HG03108 (cell line): Measurements from ENCODE around the gene DPYSL5.

Experiments used
- ATAC-seq: cut with Tn5 transposase; IDR thresholded peaks from one replicate; pipeline ENCODE4 v1.9.1; 2021; ENCODE audit warnings: moderate library complexity; ENCODE audit not compliant: unreplicated experiment

The DPYSL5 gene

DNA sequence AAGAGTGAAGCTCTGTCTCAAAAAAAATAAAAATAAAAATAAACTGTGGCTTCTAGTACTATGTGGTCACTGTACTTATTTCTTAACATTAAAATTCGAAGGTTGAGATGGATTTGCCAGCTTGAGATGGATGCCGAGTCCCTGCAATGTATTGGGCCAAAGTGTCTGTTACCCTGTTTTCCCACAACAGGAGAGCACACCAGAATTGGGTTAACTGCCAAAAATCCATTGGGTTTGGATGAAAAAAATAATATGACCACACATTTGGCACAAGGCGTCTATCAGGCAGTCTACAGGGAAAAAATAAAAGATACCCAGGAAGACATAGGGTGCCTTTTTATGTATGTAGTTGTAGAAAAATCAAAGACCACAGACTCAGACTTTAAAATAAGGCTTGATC lies 103.3 kb downstream of the DPYSL5 start:
- no peak for ATAC-seq

DNA sequence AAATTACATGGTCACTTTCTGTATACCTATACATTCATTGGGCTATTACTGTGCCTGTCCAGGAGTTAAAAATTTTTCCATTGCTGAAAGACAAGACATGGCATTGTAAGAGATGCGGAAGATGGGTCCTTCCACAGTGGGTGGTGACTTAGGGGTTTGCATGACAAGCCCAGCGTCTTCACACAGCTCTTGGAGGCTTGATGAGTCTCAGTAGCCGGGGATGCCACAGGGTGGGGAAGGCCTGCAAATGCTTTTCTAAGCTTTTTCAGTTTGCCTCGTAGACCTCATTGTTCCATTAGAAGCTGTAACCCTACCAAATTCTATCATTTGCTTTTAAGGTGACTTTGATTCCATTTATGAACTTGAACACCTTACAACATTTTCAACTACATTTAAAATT lies 104.4 kb downstream of the DPYSL5 start:
- ATAC-seq = no peak

DNA sequence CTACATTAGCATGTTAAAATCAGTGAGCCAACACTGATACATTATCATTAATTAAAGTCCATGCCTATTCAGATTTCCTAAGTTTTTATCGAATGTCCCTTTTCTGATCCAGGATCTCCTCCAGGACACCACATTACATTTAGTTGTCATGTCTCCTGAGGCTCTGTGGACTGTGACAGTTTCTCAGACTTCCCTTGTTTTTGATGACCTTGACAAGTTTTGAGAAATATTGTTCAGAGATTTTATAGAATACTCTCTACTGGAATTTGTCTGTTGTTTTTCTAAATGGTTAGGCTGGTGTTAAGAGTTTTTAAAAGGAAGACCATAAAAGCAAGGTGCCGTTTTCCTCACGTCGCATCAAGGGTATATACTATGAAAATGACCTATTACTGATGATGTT lies 106.2 kb downstream of the DPYSL5 start:
- no peak for ATAC-seq

DNA sequence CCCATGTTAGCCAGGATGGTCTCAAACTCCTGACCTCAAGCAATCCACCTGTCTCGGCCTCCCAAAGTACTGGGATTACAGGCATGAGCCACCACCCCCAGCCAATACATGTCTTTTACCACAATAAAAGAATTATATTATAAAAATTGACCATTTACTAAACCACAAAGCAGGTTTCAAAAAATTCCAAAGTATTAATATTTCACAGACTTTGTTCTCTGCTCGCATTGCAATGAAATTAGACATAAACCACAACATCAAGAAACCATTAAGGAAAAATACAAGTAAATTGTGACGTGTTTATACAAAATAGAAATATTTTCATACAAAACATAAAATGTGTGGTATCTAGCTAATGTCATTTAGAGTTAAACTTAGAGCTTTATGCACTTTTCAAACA lies 109.1 kb downstream of the DPYSL5 start:
- ATAC-seq = no peak

DNA sequence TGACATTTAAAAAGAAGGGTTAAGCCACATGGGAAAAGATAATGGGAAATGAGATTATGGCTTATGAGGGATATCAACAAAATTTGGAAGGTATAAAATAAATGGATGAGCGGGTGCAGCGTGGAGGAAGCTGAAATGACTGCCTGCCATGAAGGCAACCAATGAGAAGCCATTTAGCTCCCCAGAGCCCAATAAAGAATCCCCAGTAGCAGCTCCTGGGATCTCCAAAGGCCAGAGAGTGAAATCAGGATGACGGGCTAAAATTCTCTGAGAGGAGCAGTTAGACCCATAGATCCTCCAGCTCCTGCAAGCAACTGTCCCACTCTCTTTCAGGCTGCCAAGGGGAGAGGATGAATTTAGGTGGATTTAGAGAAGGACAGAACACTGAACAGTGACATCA lies 109.6 kb downstream of the DPYSL5 start:
- no peak for ATAC-seq

DNA sequence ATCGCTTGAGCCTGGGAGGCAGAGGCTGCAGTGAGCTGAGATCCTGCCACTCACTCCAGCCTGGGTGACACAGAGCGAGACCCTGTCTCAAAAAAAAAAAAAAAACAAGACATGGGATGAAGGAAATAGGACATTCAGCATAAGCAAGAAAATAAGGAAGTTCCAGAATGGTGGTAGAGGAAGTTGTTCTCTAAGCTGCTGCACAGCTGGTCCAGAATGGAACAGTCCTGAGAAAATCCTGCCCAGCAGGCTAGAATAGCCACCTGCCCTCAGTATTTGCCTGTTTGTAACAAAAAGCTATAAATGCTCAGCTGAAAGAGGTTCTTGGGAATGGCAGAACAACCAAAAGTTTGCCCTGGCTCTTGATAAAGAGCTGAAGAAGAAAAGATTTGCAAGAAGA lies 111.4 kb downstream of the DPYSL5 start:
- ATAC-seq = no peak

DNA sequence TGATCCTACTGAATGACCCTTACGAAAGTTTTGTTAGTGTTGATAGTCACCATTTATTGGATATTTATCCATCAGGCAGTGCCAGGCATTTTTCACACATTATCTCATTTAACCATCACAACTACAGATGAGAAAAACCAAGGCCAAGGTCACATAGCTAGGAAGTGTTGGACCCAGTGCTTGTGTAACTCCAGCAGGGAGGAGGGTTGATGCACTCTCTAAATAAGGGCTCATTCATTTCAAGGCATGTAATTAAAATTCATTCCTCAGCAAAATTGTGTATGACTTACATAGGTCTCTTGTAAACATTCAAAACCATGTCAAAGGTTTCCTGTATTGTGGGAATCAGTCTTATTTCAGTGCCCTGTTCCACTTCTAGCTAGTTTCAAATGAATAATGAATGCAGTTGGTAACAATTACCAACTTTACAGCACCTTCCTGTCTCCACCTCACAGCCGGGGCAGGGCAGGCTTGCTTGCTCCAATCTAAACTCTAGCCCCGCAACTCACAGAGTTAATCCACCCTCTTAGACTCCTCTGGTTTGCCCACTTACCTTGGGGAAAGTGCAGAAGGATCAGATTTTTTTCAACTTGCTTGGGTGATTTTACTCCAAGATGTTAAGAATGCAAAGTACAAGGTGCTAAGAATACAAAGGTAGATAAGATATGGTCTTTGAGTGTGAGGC lies 116.7 kb downstream of the DPYSL5 start:
- ATAC-seq = no peak

DNA sequence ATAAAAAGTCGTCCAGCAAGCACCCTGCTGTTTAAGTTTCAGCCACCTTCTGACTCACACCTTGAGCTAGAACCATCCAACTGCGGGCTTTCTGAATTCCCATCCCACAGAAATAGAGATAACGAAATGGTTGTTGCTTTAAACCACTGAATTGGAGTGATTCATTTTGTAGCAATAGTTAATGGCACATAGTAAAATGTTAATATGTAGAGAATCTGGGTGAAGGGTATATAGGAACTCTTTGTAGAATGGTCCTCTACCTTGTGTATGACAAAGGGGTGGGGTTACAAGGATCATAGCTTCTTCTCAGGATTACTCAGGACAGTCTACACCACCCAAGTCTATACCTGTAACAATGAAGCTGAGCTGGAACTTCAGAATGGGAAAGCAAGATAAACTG lies 120.1 kb downstream of the DPYSL5 start:
- no peak for ATAC-seq

DNA sequence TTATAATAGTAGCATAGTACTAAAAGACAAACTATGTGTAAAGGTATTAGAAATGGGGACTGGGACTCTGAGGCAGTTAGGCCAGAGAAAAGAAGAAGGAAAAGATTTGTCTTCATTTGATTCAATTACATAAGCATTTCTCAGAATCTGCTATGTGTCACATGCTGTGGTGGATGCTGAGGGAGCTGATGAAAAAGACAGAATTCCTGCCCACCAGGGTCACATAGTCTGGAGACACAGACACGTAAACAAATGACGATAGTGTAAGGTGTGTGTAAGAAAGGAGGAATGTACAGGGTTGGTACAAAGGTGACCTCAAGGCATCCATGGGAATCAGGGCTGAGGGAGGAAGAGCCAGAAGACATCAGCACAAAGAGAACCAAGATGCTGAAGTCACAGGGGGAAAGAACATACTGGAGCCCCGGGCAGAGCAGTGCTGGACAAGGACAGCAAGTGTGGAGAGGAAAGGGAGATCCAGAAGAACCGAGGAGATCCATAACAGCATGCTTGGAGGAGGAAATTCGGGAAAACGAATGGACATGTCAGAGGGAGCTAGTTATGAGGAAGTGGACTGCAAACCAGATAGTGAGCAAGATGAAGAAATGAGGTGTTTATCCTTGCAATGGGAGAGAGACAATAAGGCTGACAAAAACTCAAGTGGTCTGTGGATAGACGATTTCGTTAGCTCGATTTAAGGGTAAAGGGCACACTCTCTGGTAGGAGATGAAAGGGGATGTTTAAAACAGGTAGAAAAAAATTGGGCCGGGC lies 121.3 kb downstream of the DPYSL5 start:
- no peak for ATAC-seq

DNA sequence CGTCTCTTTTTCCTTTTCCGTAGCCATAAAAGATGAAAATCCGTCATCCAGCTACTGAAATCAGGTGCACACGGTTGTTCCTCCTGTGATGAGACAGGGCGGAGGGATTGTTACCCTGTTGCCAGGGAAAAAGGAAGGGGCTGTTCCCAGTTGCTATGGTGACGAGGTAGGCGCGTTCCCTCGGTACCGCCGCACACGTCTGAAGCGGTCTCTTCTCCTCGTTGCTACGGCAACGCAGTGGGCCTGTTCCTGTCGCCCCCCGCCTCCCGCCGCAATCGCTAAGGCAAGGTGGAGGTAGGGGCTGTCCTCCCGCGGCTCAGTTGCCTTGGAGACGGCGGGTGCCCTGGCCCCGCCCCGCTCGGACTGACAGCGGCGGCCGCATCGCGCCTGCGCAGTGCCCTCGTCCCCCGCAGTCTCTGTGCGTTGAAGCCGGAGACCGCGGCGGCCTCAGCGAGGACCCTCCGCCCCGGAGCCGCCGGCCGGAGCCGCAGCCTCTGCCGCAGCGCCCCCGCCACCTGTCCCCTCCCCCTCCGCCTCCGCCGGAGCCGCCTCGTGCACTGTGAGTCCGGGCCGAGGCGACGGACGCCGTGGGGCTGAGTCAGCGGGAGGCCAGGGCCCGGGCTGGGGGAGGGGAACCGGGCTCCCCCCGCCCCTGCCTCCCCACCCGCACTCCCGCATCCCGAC lies 122.5 kb downstream of the DPYSL5 start, which contains the start of gene MAPRE3:
MAPRE3 (plus strand) TSS at position 394 of the 684 bp plus-strand sequence. CDS start 51,582 bp downstream, outside the sequence.
- peak; percentile 75 for ATAC-seq

DNA sequence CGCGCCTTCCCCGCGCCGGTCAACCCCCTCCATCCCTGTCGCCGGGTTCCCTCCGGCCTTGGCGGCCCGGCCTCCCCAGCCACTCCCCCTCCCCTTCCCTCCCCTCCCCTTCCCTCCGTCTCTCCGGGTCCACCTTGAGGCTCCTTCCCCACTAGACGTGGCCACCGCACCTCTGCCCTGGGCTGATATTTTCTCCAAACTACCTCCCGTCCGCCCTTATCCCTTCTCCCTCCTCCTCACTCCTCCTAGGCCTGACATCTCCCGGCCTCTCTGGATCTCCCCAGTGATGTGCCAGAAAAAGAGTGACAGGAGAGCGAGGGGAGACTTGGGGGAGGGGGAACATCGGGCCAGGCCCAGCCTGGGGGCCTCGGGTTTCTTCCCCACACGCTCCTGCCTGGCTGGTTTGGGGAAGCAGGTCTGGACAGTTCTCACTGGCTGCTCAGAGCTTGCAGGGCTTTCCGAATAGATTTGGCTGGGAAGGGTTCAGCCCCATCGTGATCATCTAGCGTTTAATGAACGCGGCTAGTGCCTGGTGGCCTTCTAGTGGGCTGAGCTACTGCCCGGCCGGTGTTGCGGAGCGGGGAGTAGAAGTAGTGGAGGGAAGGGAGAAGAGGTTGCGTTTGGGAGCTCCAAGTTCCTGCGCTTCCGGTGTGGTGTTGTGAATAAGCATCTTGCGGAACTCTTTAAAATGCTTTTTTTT lies 123.1 kb downstream of the DPYSL5 start:
- no peak for ATAC-seq

DNA sequence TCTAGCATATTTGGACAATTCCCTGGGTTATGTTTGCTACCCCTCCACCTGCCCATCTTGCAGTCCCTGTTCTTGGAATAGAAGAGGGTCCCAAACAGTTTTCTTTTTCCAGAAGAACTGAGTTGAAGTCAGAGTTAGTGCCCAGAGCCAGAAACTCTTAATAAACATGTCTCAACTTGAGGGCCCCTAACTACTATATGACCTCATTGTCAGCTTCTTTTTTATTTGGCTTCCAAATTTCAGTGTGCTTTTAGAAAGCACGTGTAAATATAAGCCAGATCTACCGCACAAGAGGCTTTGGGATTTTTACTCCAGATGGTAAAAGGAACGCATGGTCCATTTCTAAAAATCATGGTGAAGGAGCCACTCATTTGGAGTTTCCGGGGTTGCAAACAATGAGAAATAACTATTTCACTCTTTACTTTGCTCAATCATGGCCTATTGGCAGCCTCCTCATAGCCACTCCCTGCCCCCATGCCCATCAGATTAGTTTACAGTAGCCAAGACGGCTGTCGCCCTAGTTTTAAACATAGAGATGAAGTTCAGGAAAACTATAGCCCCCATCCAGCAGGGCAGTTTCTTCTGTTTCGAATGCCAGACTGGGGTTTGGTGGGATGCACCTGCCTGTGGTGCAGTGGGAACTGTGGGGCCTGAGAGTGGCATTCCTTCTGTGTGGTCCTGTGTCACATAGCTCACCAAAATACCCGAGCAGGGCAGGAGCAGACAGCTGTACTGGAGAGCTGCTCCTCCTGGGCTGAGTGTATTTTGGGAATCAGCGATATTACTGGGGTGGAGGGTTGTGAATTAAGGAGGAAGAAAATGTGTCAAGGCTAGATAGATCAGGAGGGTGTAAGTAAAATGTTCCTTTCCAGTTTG lies 124.2 kb downstream of the DPYSL5 start:
- ATAC-seq = no peak

DNA sequence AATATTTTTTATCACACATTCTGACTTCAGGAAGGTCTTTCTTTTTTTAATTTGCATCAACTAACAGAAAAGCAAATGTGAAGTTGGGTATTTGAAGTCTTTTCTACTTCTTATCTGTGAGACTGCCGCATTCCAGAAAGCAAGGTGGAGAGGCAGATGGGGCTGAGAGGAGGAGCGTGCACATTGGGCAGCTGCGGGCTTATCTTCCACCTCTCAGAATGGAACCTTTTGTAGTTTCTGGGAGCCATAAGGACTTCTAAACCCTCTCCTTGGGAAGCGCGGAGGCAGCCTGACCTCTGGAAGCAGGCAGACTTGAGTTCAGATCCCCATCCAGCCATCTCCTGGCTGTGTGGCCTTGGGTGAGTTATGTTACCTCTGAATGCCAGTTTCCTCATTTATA lies 126.4 kb downstream of the DPYSL5 start:
- no peak for ATAC-seq

DNA sequence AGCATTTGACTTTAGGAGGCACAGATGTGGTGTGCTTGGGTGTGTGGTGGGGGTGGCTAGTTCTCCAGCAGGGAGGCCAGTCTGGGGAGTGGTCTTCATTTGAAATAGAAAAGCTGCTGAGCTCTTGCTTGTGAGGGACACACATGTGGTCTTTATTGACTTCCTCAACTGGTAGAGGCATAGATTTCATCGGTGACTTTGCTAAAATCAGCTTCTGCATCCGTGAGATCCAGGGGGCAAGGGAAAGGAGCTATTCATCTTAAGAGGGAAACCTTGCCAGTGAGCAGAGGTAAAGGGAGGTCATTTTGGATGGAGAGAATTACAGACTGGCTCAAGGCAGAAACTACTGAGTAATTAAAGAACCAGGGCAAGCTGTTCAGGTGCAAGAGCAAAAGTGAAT lies 127.2 kb downstream of the DPYSL5 start:
- ATAC-seq = no peak

DNA sequence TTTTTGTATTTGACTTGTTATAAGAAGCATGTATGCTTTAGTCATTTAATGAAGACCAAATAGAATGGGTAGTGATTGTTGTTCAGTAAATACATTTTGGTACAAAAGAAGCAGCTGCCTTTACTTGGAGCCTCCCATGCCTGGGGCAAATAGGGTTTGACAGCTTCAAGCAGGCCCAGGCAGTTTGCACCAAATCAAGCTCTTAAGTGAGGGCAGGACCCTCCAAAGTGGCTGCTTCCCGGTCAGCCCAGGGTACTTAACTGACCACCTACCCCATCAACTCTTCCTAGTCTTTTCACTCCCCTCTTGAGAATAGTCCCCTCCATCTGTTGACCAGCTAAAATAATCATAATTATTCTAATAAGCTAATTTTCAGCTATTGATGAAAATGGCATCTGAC lies 127.7 kb downstream of the DPYSL5 start:
- no peak for ATAC-seq

DNA sequence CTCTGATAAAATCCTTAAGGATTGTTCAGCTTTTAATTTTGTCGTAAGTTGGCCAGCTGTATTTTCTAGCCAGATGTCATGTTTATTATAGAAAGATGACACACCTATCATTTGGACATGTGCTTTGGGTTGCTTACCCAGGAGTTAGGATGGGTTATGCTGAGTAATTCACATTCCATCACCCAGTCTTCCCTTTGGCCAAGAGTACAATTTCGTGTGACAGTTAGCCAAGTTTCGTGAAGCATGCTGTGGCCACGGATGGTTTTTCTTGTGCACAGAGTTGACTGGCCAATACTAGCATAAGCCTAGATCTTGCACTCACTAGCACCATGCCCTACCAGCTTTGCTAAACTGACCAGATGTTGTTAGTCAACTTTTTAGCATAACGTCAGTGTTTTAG lies 128.3 kb downstream of the DPYSL5 start:
- no peak for ATAC-seq

DNA sequence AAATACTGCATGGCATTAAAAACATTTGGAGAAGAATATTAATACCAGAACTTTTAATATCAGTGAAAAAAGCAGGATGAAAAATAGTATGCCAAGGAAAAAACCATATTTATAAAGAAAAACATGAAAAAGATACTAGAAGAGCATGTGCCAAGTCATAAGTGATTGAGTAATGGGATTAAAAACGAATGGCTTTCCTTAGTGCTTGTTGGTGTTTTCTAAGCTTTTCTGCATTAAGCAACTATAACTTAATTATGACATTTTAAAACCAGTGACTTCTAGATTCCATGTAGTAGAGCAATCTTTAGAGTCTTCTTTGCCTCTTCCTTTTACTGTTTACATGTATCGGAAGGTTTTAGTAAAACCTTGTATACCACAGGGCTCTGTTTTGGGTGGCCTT lies 129.1 kb downstream of the DPYSL5 start:
- no peak for ATAC-seq

DNA sequence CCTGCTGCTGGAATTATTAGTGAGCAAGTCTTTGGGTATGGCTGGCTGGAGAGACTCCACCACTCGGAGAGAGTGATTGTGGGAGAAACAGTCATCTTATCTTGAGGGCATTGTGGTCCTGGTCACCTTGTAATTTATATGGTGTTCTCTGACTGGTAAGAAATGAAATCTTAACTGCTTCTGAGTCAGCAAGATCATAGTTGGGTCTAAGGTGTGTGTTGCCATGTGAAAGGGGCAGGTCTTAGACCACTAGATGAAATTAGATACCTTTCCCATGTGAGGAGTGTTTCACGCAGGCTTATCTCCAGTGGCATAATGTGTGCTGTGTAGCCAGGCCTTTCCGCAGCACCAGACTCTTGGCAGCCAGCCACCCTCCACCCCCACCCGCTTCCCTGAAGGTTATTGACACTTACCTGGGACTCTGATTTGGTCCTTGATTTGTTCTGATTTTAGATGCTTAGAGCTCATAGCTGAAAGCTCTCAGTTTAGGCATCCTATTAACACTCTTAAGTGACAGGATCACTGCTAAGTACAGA lies 130.2 kb downstream of the DPYSL5 start:
- no peak for ATAC-seq

DNA sequence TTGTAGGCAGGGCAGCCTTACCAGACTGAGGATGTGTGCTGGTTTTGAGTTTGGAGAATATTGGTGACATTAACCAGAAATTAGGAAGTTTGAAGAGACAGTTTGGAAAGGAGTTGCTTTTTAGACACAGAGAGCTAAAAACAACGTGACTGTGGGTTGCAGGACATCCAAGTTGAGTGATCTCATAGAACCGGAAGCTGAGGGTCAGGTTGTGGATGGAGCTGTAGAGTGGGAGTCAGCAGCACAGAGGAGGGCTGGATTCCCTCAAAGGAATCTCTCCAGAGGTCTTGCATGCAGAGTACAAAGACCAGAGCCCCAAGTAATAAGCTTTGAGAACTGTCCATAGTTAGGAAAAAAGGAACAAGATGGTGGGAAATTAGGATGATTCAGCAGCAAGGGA lies 131.8 kb downstream of the DPYSL5 start:
- no peak for ATAC-seq

DNA sequence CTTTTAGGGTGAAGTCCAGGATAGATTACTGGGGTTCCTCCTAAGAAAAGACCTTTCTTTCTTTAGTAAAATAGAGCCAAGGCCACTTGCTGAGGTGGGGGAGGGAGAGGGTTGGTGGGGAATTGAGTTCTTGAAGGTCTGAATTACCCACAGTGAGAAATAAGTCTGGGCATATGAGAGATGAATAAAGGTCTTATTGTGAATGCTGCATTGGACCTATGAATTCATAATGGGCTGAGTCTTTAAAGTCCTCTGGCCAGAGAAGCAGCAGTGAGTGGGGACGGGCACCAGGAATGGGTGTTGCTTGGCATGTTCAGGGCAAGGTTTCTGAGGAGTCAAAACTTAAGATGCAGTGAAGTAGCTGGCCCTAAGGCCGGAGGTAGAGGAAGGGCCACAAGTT lies 133.0 kb downstream of the DPYSL5 start:
- no peak for ATAC-seq
